HG03066 (cell line): ENCODE results near the gene CABP4.
"Not testable (repeated sequence)": the region's sequence is repeated elsewhere in the genome, so short reads cannot be mapped to it uniquely, and the experiment has no call there.

Experiments
- ATAC-seq: cut with Tn5 transposase; IDR thresholded peaks from one replicate; pipeline ENCODE4 v1.9.1; 2021; ENCODE audit warnings: low read depth; ENCODE audit not compliant: unreplicated experiment

The CABP4 gene

GRCh38 chr11:67470337-67471002 lies 15.3 kb downstream of the CABP4 start:
- no peak for ATAC-seq

- ATAC-seq, result no peak
These were observed 17.7 kb downstream of the CABP4 start for GRCh38 chr11:67472882-67473281.

GRCh38 chr11:67476692-67477091 lies 21.5 kb downstream of the CABP4 start:
- ATAC-seq, result not testable (repeated sequence)

GRCh38 chr11:67477344-67478050 lies 22.3 kb downstream of the CABP4 start:
- not testable (repeated sequence) for ATAC-seq

GRCh38 chr11:67482275-67482826 lies 27.2 kb downstream of the CABP4 start:
- no peak for ATAC-seq

- ATAC-seq, result peak; percentile 51
These were observed 28.0 kb downstream of the CABP4 start, which contains the start of gene AIP for GRCh38 chr11:67482827-67483798. AIP (plus strand) TSS chr11:67483026; CDS start chr11:67483159, 133 bp downstream.

GRCh38 chr11:67483831-67484665 lies 28.9 kb downstream of the CABP4 start:
- ATAC-seq, result no peak

- ATAC-seq, result no peak
These were observed 29.7 kb downstream of the CABP4 start for GRCh38 chr11:67484847-67485311.

- not testable (repeated sequence) for ATAC-seq
These were observed 30.8 kb downstream of the CABP4 start for GRCh38 chr11:67485873-67486361.

- ATAC-seq, result peak; percentile 34
These were observed 31.5 kb downstream of the CABP4 start for GRCh38 chr11:67486481-67487195.

- no peak for ATAC-seq
These were observed 34.2 kb downstream of the CABP4 start for GRCh38 chr11:67489203-67489884.

GRCh38 chr11:67489885-67490726 lies 35.0 kb downstream of the CABP4 start:
- no peak for ATAC-seq

- no peak for ATAC-seq
These were observed 35.5 kb downstream of the CABP4 start for GRCh38 chr11:67490727-67491065.

GRCh38 chr11:67491276-67492068 lies 36.3 kb downstream of the CABP4 start:
- ATAC-seq, result no peak

- no peak for ATAC-seq
These were observed 37.0 kb downstream of the CABP4 start for GRCh38 chr11:67492069-67492727.
